Neural crest cell (in vitro differentiated cells): Measurements from ENCODE around the gene RORB. TPM values are rescaled to one million over a fixed set of nuclear protein-coding genes. Genes with fewer than 3 reads are reported as not detected.
A peak's percentile ranks its signal among the peaks of the same experiment; 100 is the strongest.
"Not testable (repeated sequence)": the region's sequence is repeated elsewhere in the genome, so short reads cannot be mapped to it uniquely, and the experiment has no call there.

ENCODE experiments used
- DNase-seq: peaks from one replicate; pipeline ENCODE4 v3.0.0; 2021; ENCODE audit warnings: low read depth, mixed read lengths, low spot score
- H3K27ac Mint-ChIP-seq: one replicate; pipeline ENCODE4 v1.8.0; 2021; ENCODE audit warnings: mild to moderate bottlenecking, mixed read lengths; ENCODE audit not compliant: unreplicated experiment
- H3K27me3 Mint-ChIP-seq: 2 replicates; pipeline ENCODE4 v1.8.0; 2021; ENCODE audit warnings: low read depth, mild to moderate bottlenecking, mixed read lengths
- H3K36me3 Mint-ChIP-seq: 2 replicates; pipeline ENCODE4 v1.8.0; 2021; ENCODE audit warnings: low read depth, mild to moderate bottlenecking, mixed read lengths
- H3K4me1 Mint-ChIP-seq: 2 replicates; pipeline ENCODE4 v1.8.0; 2021; ENCODE audit warnings: mixed read lengths
- H3K4me3 Mint-ChIP-seq: one replicate; pipeline ENCODE4 v1.8.0; 2021; ENCODE audit warnings: mild to moderate bottlenecking, mixed read lengths
- H3K9me3 Mint-ChIP-seq: 2 replicates; pipeline ENCODE4 v1.8.0; 2021; ENCODE audit warnings: mixed read lengths
- CTCF ChIP-seq: fragments of 200-600 bp; sonication (generic); conservative IDR thresholded peaks from 2 replicates; pipeline ENCODE4 v1.5.0; 2021; ENCODE audit warnings: antibody characterized with exemption, mild to moderate bottlenecking
- total RNA-seq: library from RNA; stranded (reverse); gene quantifications from 2 replicates; pipeline ENCODE4 v1.2.1, GENCODE V29; 2021

The RORB gene
- total RNA-seq, 1 donor from 2014 or later, result 0.35 TPM

GRCh38 chr9:74527718-74528117, 30.6 kb downstream of the RORB start:
- H3K9me3 Mint-ChIP-seq, result no peaks in the 10 kb centered on the region
- peaks cover 13% of the 10 kb centered on the region for H3K27me3 Mint-ChIP-seq
- no peak for DNase-seq
- H3K4me3 Mint-ChIP-seq, result no peak overlapping the region
- no peaks in the 10 kb centered on the region for H3K36me3 Mint-ChIP-seq
- no peaks in the 10 kb centered on the region for H3K4me1 Mint-ChIP-seq
- no peak overlapping the region for H3K27ac Mint-ChIP-seq
- no peak for TF ChIP-seq CTCF

- Mint-ChIP-seq H3K27ac (no peak overlapping the region), H3K9me3 (no peaks in the 10 kb centered on the region), H3K4me1 (no peaks in the 10 kb centered on the region), H3K36me3 (no peaks in the 10 kb centered on the region), H3K4me3 (no peak overlapping the region), H3K27me3 (peaks cover 13% of the 10 kb centered on the region)
- no peak for DNase-seq
- TF ChIP-seq CTCF, result no peak
Measured at GRCh38 chr9:74528207-74528606, 31.1 kb downstream of the RORB start.

- H3K4me3 Mint-ChIP-seq, H3K4me1 Mint-ChIP-seq, H3K36me3 Mint-ChIP-seq, DNase-seq, H3K27ac Mint-ChIP-seq, H3K9me3 Mint-ChIP-seq: not testable (repeated sequence)
- peak; percentile 18 for TF ChIP-seq CTCF
- H3K27me3 Mint-ChIP-seq, result peaks cover 11% of the 10 kb centered on the region
Measured at GRCh38 chr9:74530458-74530857, 33.3 kb downstream of the RORB start.

- Mint-ChIP-seq H3K36me3 (no peaks in the 10 kb centered on the region), H3K4me3 (no peak overlapping the region), H3K4me1 (no peaks in the 10 kb centered on the region), H3K27me3 (peaks cover 4% of the 10 kb centered on the region), H3K27ac (no peak overlapping the region), H3K9me3 (no peaks in the 10 kb centered on the region)
- no peak for TF ChIP-seq CTCF
- no peak for DNase-seq
Measured at GRCh38 chr9:74533253-74533652, 36.1 kb downstream of the RORB start.

GRCh38 chr9:74534841-74535240, 37.7 kb downstream of the RORB start:
- Mint-ChIP-seq H3K9me3 (no peaks in the 10 kb centered on the region), H3K4me1 (no peaks in the 10 kb centered on the region), H3K4me3 (no peak overlapping the region), H3K27me3 (peaks cover 3% of the 10 kb centered on the region), H3K27ac (no peak overlapping the region), H3K36me3 (no peaks in the 10 kb centered on the region)
- no peak for DNase-seq
- no peak for TF ChIP-seq CTCF

GRCh38 chr9:74543145-74543544, 46.0 kb downstream of the RORB start:
- H3K27me3 Mint-ChIP-seq, result peaks cover 5% of the 10 kb centered on the region
- H3K4me3 Mint-ChIP-seq, result no peak overlapping the region
- H3K9me3 Mint-ChIP-seq, result no peaks in the 10 kb centered on the region
- peaks cover 6% of the 10 kb centered on the region for H3K4me1 Mint-ChIP-seq
- H3K36me3 Mint-ChIP-seq, result no peaks in the 10 kb centered on the region
- TF ChIP-seq CTCF, result no peak
- DNase-seq, result no peak
- no peak overlapping the region for H3K27ac Mint-ChIP-seq
